Mucosa of descending colon (tissue), 3 donors: ENCODE data around the gene OTOA. TPM values are rescaled to one million over a fixed set of nuclear protein-coding genes. Genes with fewer than 3 reads are reported as not detected.

Experiments used
- ATAC-seq: fragments of 200-7000 bp; cut with Tn5 transposase; one replicate; pipeline ENCODE4 v1.9.1; 2020; ENCODE audit warnings: mild to moderate bottlenecking, moderate library complexity
- DNase-seq, 3 donors: peaks; one replicate each; pipeline ENCODE4 v3.0.0-alpha.2; 2020
- H3K36me3 ChIP-seq: fragments of 200-600 bp; one replicate; pipeline ENCODE4 v1.8.0; 2021; ENCODE audit warnings: low read depth, mild to moderate bottlenecking
- H3K4me1 ChIP-seq: fragments of 200-600 bp; one replicate; pipeline ENCODE4 v1.8.0; 2021; ENCODE audit warnings: low read depth, mild to moderate bottlenecking
- H3K4me3 ChIP-seq: fragments of 200-600 bp; one replicate; pipeline ENCODE4 v1.8.0; 2021; ENCODE audit warnings: mild to moderate bottlenecking
- H3K9me3 ChIP-seq: fragments of 200-600 bp; one replicate; pipeline ENCODE4 v1.8.0; 2021; ENCODE audit warnings: mild to moderate bottlenecking
- intact Hi-C, 2 donors: fragments of 100-400 bp; cut with DNase I in 1 of 2; cut with micrococcal nuclease in 1 of 2; formaldehyde crosslinking; loops; one replicate each; pipeline versions ENCODE4 v1.11.0 to v1.11.1; 2022; cut with DNase I, micrococcal nuclease
- total RNA-seq, 3 donors: library from RNA; stranded (reverse); fragmentation: NEBNext Ultra II Directional in 2 of 3; extraction: Animal tissue kit (Norgen Biotek cat#: 25700) in 2 of 3; gene quantifications; one replicate each; pipeline versions ENCODE4 v1.2.1 to v1.2.4, GENCODE V29; 2021 to 2023
- TF ChIP-seq, protein P1 (sequence below): fragments of 200-600 bp; IDR thresholded peaks from one replicate; pipeline ENCODE4 v1.8.0; 2022; ENCODE audit warnings: antibody characterized with exemption, mild to moderate bottlenecking
- donor health status: DM: no; HTN: no; CAD: no; lungs with moderate emphysema.
- donor health status: DM: no; HTN: no; CAD: no.
- donor health status: DM: no; HTN: yes; CAD: no.

OTOA gene
- total RNA-seq, 3 donors from 2014 or later = 0.14 to 0.36 (median 0.25) TPM

DNA sequence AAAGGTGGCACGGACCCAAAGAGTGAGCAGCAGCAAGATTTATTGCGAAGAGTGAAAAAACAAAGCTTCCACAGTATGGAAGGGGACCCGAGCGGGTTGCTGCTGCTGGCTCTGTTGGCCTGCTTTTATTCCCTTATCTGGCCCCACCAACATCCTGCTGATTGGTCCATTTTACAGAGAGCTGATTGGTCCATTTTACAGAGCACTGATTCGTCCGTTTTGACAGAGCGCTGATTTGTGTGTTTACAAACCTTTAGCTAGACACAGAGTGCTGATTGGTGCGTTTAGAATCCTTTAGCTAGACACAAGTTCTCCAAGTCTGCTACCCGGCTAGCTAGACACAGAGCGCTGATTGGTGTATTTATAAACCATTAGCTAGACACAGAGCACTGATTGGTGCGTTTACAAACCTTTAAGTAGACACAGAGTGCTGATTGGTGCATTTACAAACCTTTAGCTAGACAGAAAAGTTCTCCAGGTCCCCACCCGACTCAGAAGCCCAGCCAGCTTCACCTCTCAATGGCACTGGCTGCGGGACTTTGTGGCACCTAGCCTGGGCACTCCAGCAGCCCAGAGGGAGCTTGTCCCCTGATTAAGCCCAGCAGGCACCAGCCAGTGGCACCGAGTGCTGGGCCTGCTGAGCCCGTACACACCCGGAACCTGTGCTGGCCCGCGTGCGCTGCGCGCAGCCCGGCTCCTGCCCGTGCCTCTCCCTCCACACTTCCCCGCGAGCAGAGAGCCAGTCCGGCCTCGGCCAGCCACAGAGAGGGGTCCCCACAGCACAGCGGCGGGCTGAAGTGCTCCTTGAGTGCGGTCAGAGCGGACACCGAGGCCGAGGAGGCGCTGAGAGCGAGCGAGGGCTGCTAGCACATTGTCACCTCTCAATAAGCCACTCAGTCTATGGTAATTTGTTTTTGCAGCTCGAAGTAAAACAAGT lies 26.5 kb upstream of the OTOA start:
- H3K9me3 ChIP-seq = no peaks in the 10 kb centered on the region
- no peak for DNase-seq
- H3K36me3 ChIP-seq = no peaks in the 10 kb centered on the region
- no peak for ATAC-seq
- no peaks in the 10 kb centered on the region for H3K4me1 ChIP-seq
- TF ChIP-seq, protein P1, sequence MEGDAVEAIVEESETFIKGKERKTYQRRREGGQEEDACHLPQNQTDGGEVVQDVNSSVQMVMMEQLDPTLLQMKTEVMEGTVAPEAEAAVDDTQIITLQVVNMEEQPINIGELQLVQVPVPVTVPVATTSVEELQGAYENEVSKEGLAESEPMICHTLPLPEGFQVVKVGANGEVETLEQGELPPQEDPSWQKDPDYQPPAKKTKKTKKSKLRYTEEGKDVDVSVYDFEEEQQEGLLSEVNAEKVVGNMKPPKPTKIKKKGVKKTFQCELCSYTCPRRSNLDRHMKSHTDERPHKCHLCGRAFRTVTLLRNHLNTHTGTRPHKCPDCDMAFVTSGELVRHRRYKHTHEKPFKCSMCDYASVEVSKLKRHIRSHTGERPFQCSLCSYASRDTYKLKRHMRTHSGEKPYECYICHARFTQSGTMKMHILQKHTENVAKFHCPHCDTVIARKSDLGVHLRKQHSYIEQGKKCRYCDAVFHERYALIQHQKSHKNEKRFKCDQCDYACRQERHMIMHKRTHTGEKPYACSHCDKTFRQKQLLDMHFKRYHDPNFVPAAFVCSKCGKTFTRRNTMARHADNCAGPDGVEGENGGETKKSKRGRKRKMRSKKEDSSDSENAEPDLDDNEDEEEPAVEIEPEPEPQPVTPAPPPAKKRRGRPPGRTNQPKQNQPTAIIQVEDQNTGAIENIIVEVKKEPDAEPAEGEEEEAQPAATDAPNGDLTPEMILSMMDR = no peak
- intact Hi-C loops = no loop called here
- no peak overlapping the region for H3K4me3 ChIP-seq

DNA sequence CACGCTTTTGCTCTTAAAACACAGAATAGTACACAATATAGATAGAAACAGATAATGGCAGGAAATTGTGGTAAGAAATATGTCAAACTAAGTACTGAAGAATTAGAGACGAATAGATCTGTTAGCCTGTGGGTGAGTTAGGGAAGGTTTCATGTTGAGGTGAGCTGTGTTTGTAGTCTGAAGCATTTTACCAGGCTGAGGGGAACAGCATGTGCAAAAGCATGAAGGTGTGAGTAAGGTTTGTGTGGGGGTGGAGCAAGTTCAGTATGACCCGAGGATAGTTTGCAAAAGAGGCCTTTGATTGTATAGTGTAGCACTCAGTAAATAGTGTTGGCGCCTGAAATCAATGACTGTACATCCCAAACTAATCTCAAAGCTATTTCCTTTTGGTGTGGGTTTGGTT lies 25.2 kb upstream of the OTOA start:
- TF ChIP-seq, protein P1 = no peak
- no peaks in the 10 kb centered on the region for H3K9me3 ChIP-seq
- DNase-seq (no peak), ATAC-seq (peak; percentile 52)
- H3K4me1 ChIP-seq = no peaks in the 10 kb centered on the region
- intact Hi-C loops = no loop called here
- H3K4me3 ChIP-seq = no peak overlapping the region
- no peaks in the 10 kb centered on the region for H3K36me3 ChIP-seq

DNA sequence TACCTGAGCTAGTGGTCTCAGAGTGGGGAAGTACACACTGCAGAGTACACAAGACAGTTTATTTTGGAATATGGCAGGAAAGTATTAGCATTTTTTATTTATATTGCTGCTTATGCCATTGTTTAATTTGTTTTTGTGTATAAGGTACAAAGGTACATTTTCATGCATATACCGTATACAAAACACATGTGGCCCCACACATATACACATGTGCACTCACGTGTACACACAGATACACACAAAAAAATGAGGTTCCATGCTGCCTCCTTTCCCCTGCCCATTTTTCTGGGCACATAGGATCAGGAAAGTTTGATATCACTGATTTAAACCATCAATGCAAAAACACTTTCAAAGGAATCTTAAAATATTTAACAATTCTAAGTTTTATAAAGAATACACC lies 24.3 kb upstream of the OTOA start:
- ATAC-seq (no peak), DNase-seq (no peak)
- Histone ChIP-seq H3K4me3 (no peak overlapping the region), H3K9me3 (no peaks in the 10 kb centered on the region), H3K4me1 (no peaks in the 10 kb centered on the region), H3K36me3 (no peaks in the 10 kb centered on the region)
- intact Hi-C loops = no loop called here
- TF ChIP-seq, protein P1 = no peak

- no peaks in the 10 kb centered on the region for H3K4me1 ChIP-seq
- H3K36me3 ChIP-seq = no peaks in the 10 kb centered on the region
- ATAC-seq (no peak), DNase-seq (no peak)
- TF ChIP-seq, protein P1 = no peak
- intact Hi-C loops = no loop called here
- H3K9me3 ChIP-seq = no peaks in the 10 kb centered on the region
- no peak overlapping the region for H3K4me3 ChIP-seq
Measured at GRCh38 chr16:21641916-21642315, 21.9 kb upstream of the OTOA start.

- ATAC-seq (no peak), DNase-seq (no peak)
- no peaks in the 10 kb centered on the region for H3K36me3 ChIP-seq
- H3K9me3 ChIP-seq = no peaks in the 10 kb centered on the region
- H3K4me3 ChIP-seq = no peak overlapping the region
- H3K4me1 ChIP-seq = peaks cover 3% of the 10 kb centered on the region
- intact Hi-C loops = no loop called here
- TF ChIP-seq, protein P1 = no peak
Measured at GRCh38 chr16:21642861-21643260, 20.9 kb upstream of the OTOA start.
